Hepatocyte (in vitro differentiated cells): ENCODE results near the gene CAV1.

Experiments
- EZH2 ChIP-seq: fragments of 200-600 bp; sonication (generic); IDR thresholded peaks from 2 replicates; pipeline ENCODE4 v1.6.1; 2016; ENCODE audit warnings: antibody characterized with exemption, mild to moderate bottlenecking, borderline replicate concordance
- EZH2phosphoT487 ChIP-seq: fragments of 200-600 bp; sonication (generic); IDR thresholded peaks from one replicate; pipeline ENCODE4 v1.6.1; 2018; ENCODE audit warnings: antibody characterized with exemption, mild to moderate bottlenecking, low read depth, moderate library complexity; ENCODE audit not compliant: unreplicated experiment, severe bottlenecking
- TF ChIP-seq, protein P1 (sequence below): fragments of 200-600 bp; sonication (generic); IDR thresholded peaks from 2 replicates; pipeline ENCODE4 v1.5.1; 2016; ENCODE audit warnings: antibody characterized with exemption, mild to moderate bottlenecking; ENCODE audit not compliant: poor library complexity

DNA sequence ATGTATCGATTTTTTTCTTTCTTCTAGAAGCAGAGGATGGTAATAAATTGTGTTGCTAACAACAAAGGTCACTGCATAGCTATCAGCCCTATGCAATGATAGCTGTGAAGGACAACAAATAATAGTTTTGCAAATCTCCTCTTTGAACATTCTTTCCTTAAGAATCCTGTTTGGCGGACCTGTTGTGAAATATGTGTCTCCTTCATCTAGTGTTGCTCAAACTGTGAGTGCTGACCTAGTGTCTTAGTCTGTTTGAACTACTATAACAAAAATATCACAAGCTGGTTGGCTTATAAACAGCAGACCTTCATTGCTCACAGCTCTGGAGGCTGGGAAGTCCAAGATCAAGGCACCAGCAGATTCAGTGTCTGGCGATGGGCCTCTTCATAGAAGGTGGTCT lies 53.7 kb downstream of the CAV1 start:
- TF ChIP-seq, protein P1, sequence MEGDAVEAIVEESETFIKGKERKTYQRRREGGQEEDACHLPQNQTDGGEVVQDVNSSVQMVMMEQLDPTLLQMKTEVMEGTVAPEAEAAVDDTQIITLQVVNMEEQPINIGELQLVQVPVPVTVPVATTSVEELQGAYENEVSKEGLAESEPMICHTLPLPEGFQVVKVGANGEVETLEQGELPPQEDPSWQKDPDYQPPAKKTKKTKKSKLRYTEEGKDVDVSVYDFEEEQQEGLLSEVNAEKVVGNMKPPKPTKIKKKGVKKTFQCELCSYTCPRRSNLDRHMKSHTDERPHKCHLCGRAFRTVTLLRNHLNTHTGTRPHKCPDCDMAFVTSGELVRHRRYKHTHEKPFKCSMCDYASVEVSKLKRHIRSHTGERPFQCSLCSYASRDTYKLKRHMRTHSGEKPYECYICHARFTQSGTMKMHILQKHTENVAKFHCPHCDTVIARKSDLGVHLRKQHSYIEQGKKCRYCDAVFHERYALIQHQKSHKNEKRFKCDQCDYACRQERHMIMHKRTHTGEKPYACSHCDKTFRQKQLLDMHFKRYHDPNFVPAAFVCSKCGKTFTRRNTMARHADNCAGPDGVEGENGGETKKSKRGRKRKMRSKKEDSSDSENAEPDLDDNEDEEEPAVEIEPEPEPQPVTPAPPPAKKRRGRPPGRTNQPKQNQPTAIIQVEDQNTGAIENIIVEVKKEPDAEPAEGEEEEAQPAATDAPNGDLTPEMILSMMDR: no peak
- TF ChIP-seq EZH2phosphoT487 (no peak), EZH2 (no peak)
